ENCODE results near the gene ELF4.

ELF4 gene

GRCh38 chrX:130072345-130072740 is 38.0 kb downstream of the ELF4 start:
- no peak for TF ChIP-seq CTCF (conservative IDR thresholded peaks at IDR 0.05; ENCODE audit: low read depth, low read length)
- DNase-seq (ENCODE audit: low read depth): no peak
- no peak overlapping the region for H3K4me3 ChIP-seq (ENCODE audit: low read length)

- DNase-seq (ENCODE audit: low read depth): no peak
- no peak overlapping the region for H3K4me3 ChIP-seq (ENCODE audit: low read length)
- no peak for TF ChIP-seq CTCF (conservative IDR thresholded peaks at IDR 0.05; ENCODE audit: low read depth, low read length)
These were observed 38.5 kb downstream of the ELF4 start for GRCh38 chrX:130071611-130072344.

GRCh38 chrX:130066975-130067615 is 43.2 kb downstream of the ELF4 start:
- no peak for DNase-seq (ENCODE audit: low read depth)
- H3K4me3 ChIP-seq (ENCODE audit: low read length): no peak overlapping the region
- no peak for TF ChIP-seq CTCF (conservative IDR thresholded peaks at IDR 0.05; ENCODE audit: low read depth, low read length)

GRCh38 chrX:130060122-130061069 is 49.9 kb downstream of the ELF4 start:
- DNase-seq (ENCODE audit: low read depth): no peak
- peak overlapping the region; percentile 46 for H3K4me3 ChIP-seq (ENCODE audit: low read length)
- peak; percentile 62 for TF ChIP-seq CTCF (conservative IDR thresholded peaks at IDR 0.05; ENCODE audit: low read depth, low read length)

GRCh38 chrX:130058652-130059051 is 51.6 kb downstream of the ELF4 start:
- DNase-seq (ENCODE audit: low read depth): no peak
- TF ChIP-seq CTCF (conservative IDR thresholded peaks at IDR 0.05; ENCODE audit: low read depth, low read length): no peak
- no peak overlapping the region for H3K4me3 ChIP-seq (ENCODE audit: low read length)

GRCh38 chrX:130057209-130057608 is 53.1 kb downstream of the ELF4 start:
- no peak for TF ChIP-seq CTCF (conservative IDR thresholded peaks at IDR 0.05; ENCODE audit: low read depth, low read length)
- no peak overlapping the region for H3K4me3 ChIP-seq (ENCODE audit: low read length)
- no peak for DNase-seq (ENCODE audit: low read depth)

Measured in retinal pigment epithelial cell (primary cell).